DND-41 (cell line): ENCODE data around the gene TCERG1L.

Experiments
- ATAC-seq: fragments of 200-7000 bp; cut with Tn5 transposase; 3 replicates; pipeline ENCODE4 v1.9.1; 2021; ENCODE audit warnings: low read depth; ENCODE audit not compliant: insufficient read depth
- DNase-seq: peaks from one replicate; pipeline ENCODE4 v3.0.0-alpha.2; 2020
- H2AFZ ChIP-seq: 2 replicates; pipeline ENCODE4 v1.6.0; 2012; ENCODE audit warnings: low read depth, low read length
- H3K27ac ChIP-seq: 2 replicates; pipeline ENCODE4 v1.5.1; 2012; ENCODE audit warnings: low read length, inconsistent platforms
- H3K27me3 ChIP-seq: fragments of 200-600 bp; sonication (generic); 2 replicates; pipeline ENCODE4 v1.6.0; 2012; ENCODE audit warnings: low read length, mild to moderate bottlenecking, inconsistent platforms; ENCODE audit not compliant: insufficient read depth, poor library complexity
- H3K36me3 ChIP-seq: 2 replicates; pipeline ENCODE4 v1.5.1; 2012; ENCODE audit warnings: low read length, inconsistent platforms; ENCODE audit not compliant: insufficient read depth
- H3K4me1 ChIP-seq: 2 replicates; pipeline ENCODE4 v1.5.1; 2012; ENCODE audit warnings: mild to moderate bottlenecking, low read length; ENCODE audit not compliant: insufficient read depth
- H3K4me2 ChIP-seq: 2 replicates; pipeline ENCODE4 v1.6.0; 2012; ENCODE audit warnings: mild to moderate bottlenecking, moderate library complexity, low read length, inconsistent platforms; ENCODE audit not compliant: insufficient read depth
- H3K4me3 ChIP-seq, 2 experiments: fragments of 200-600 bp in 1 of 2; shearing (Covaris generic) in 1 of 2; 2 replicates each; pipeline ENCODE4 v1.5.1; 2012 to 2016; ENCODE audit warnings: inconsistent platforms in 2 of 2, low read length in 2 of 2, mild to moderate bottlenecking in 2 of 2, low read depth in 1 of 2, moderate library complexity in 1 of 2
- H3K79me2 ChIP-seq: 2 replicates; pipeline ENCODE4 v1.6.0; 2012; ENCODE audit warnings: low read length, inconsistent platforms; ENCODE audit not compliant: insufficient read depth
- H3K9ac ChIP-seq: 2 replicates; pipeline ENCODE4 v1.6.0; 2012; ENCODE audit warnings: low read depth, mild to moderate bottlenecking, inconsistent platforms, low read length, moderate library complexity
- H3K9me3 ChIP-seq: 2 replicates; pipeline ENCODE4 v1.5.1; 2012; ENCODE audit warnings: low read length, moderate library complexity, mild to moderate bottlenecking, inconsistent platforms; ENCODE audit not compliant: insufficient read depth, severe bottlenecking
- H4K20me1 ChIP-seq: 2 replicates; pipeline ENCODE4 v1.6.0; 2012; ENCODE audit warnings: low read length; ENCODE audit not compliant: insufficient read depth
- EZH2 ChIP-seq: IDR thresholded peaks from 3 replicates; pipeline ENCODE4 v1.6.1; 2012; ENCODE audit warnings: borderline replicate concordance, low read depth, mild to moderate bottlenecking, moderate library complexity, low read length, inconsistent platforms; ENCODE audit not compliant: severe bottlenecking
- TF ChIP-seq, protein P1 (sequence below): IDR thresholded peaks from 2 replicates; pipeline ENCODE4 v1.5.1; 2012; ENCODE audit warnings: borderline replicate concordance, low read length, moderate library complexity, mild to moderate bottlenecking; ENCODE audit not compliant: poor library complexity, severe bottlenecking; ENCODE audit errors: extremely low read depth

The TCERG1L gene

DNA sequence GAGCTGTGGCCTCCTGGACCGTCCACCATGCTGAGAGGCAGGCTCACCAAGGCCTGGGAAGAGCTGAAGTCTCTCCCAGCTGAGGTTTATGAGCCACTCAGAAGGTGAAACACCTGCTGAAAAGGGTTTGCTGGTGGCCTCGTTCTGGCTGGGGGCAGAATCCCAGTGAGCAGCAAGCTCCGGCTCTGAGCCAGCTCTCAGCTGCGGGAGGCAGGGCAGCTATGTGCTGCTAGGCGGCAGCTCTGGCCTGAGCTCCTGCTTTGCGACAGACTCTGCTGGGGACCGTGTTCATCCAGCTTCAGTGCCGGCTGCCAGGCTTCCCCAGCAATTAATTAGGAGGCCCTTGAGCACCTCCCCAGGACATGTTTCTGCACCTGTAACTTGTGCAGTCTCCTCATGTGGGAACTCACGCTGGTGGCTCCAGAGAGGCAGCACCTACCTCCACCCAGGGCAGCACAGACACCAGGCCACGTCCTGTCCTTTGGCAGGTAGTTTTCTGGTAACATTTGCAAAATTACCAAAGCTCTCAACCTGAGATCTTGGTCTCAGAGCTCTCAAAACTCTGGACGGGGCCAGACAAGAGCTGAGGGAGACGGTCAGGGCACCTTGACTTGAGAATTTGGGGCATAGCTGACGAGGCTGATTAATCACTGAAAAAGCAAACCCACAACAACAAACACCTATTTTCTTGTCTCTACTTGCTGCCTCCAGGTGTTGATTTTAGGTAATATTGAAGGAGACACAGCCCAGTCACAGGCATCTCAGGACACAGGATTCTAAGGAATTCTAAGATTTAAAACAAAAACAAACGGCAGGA is 185.0 kb downstream of the TCERG1L start:
- no peaks in the 10 kb centered on the region for H3K79me2 ChIP-seq
- no peaks in the 10 kb centered on the region for H3K27me3 ChIP-seq
- H3K4me1 ChIP-seq = peaks cover 17% of the 10 kb centered on the region
- H3K27ac ChIP-seq = no peak overlapping the region
- TF ChIP-seq, protein P1, sequence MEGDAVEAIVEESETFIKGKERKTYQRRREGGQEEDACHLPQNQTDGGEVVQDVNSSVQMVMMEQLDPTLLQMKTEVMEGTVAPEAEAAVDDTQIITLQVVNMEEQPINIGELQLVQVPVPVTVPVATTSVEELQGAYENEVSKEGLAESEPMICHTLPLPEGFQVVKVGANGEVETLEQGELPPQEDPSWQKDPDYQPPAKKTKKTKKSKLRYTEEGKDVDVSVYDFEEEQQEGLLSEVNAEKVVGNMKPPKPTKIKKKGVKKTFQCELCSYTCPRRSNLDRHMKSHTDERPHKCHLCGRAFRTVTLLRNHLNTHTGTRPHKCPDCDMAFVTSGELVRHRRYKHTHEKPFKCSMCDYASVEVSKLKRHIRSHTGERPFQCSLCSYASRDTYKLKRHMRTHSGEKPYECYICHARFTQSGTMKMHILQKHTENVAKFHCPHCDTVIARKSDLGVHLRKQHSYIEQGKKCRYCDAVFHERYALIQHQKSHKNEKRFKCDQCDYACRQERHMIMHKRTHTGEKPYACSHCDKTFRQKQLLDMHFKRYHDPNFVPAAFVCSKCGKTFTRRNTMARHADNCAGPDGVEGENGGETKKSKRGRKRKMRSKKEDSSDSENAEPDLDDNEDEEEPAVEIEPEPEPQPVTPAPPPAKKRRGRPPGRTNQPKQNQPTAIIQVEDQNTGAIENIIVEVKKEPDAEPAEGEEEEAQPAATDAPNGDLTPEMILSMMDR = no peak
- TF ChIP-seq EZH2 = no peak
- no peak overlapping the region for H3K4me2 ChIP-seq
- ATAC-seq (peak; percentile 46; the same call in 1 of the 3 replicates), DNase-seq (peak; percentile 7)
- no peaks in the 10 kb centered on the region for H3K36me3 ChIP-seq
- no peak overlapping the region for H3K9ac ChIP-seq
- peaks cover 6% of the 10 kb centered on the region for H3K9me3 ChIP-seq
- H3K4me3 ChIP-seq = no peak overlapping the region
- no peaks in the 10 kb centered on the region for H4K20me1 ChIP-seq
- H2AFZ ChIP-seq = no peak overlapping the region

DNA sequence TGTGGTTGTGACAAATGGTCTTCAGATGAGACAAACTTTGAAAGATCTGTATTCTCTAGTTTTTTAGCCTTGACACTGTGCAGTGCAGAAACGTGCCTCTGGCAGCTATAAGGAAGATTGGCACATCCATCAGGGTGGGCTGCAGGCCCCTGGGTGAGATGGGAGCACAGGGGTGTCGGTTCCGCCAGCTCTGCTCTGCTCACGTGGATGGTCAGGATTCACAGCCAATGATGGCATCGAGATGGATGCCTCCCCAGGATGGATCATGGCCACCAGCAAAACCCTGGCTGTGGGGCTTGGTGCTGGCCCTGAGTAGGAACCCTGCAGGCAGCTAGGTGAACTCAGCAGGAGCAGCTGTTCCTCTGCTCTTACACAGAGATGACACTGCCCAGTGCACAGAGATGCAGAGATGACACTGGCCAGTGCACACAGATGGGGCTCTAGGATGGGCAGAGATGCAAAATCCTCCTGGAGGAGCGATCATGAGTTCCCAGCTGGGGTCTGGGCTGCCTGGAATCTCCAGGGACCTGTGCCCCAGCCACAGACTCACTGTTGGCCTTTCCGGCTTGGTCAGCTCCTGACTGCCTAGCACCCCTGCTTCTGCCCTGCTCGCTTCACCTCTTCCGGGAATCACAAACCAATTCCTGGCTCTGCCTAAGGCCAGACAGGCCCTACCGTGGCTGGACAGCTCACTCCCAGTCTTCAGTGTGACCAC is 185.9 kb downstream of the TCERG1L start:
- peaks cover 6% of the 10 kb centered on the region for H3K9me3 ChIP-seq
- H3K9ac ChIP-seq = no peak overlapping the region
- no peaks in the 10 kb centered on the region for H4K20me1 ChIP-seq
- H3K79me2 ChIP-seq = no peaks in the 10 kb centered on the region
- no peak overlapping the region for H3K27ac ChIP-seq
- H3K27me3 ChIP-seq = no peaks in the 10 kb centered on the region
- H3K4me1 ChIP-seq = peaks cover 17% of the 10 kb centered on the region
- no peak for DNase-seq
- no peak overlapping the region for H3K4me3 ChIP-seq
- no peak for TF ChIP-seq EZH2
- no peak for ATAC-seq
- H3K4me2 ChIP-seq = no peak overlapping the region
- no peak overlapping the region for H2AFZ ChIP-seq
- no peaks in the 10 kb centered on the region for H3K36me3 ChIP-seq

DNA sequence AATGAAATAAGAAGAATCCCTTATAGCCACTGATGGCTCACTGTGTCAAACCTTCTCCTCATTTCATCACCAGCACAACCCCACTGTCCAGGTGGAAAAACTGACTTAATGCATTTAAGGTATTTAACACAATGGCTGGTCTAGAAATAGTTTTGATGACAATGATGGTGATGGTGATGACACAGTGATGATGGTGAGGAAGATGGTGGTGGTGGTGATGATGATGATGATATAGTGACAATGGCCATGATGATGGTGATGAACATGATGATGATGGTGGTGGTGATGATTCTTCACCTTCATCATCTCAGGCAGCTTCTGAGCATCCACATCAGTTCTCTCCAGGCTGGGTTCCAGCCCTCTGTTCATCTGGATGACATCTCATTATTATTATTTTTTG is 186.6 kb downstream of the TCERG1L start:
- no peak overlapping the region for H3K4me2 ChIP-seq
- peaks cover 6% of the 10 kb centered on the region for H3K9me3 ChIP-seq
- no peak overlapping the region for H3K27ac ChIP-seq
- TF ChIP-seq, protein P1 = no peak
- no peak for TF ChIP-seq EZH2
- H3K79me2 ChIP-seq = no peaks in the 10 kb centered on the region
- H3K4me1 ChIP-seq = peaks cover 17% of the 10 kb centered on the region
- H4K20me1 ChIP-seq = no peaks in the 10 kb centered on the region
- no peak overlapping the region for H3K9ac ChIP-seq
- DNase-seq = no peak
- no peak overlapping the region for H3K4me3 ChIP-seq
- ATAC-seq = no peak
- no peaks in the 10 kb centered on the region for H3K27me3 ChIP-seq
- H3K36me3 ChIP-seq = no peaks in the 10 kb centered on the region
- H2AFZ ChIP-seq = no peak overlapping the region

DNA sequence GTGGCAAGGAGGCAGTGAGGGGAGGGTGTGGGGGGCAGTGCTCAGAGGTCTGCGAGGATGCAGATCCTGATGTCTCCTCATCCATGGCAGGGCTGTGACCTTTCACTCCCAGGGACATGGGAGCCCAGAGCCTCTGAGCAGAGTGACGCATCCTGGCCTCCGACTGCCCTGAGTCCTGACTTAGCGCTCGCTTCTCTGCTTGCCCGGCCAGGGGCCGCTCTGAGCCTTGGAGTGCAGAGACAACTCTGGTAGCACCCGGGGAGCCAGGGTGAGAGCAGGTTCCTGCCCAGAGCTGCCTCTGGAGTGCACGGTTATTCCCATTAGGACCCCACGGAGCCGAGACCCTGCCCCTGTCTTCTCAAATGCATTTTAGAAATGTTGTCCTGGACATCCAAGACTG is 188.0 kb downstream of the TCERG1L start:
- ATAC-seq (no peak), DNase-seq (no peak)
- H3K27me3 ChIP-seq = no peaks in the 10 kb centered on the region
- no peaks in the 10 kb centered on the region for H4K20me1 ChIP-seq
- TF ChIP-seq, protein P1 = no peak
- no peak for TF ChIP-seq EZH2
- H2AFZ ChIP-seq = no peak overlapping the region
- H3K36me3 ChIP-seq = no peaks in the 10 kb centered on the region
- H3K9me3 ChIP-seq = peaks cover 6% of the 10 kb centered on the region
- peaks cover 17% of the 10 kb centered on the region for H3K4me1 ChIP-seq
- no peak overlapping the region for H3K27ac ChIP-seq
- no peak overlapping the region for H3K4me2 ChIP-seq
- H3K79me2 ChIP-seq = no peaks in the 10 kb centered on the region
- H3K4me3 ChIP-seq = no peak overlapping the region
- no peak overlapping the region for H3K9ac ChIP-seq
